T-helper 2 cell treated with Interferon-gamma antibody and Interleukin-4, amounts not matched to agents 100 ng/mL and 5 ng/mL, for 36 hours (primary cell): ENCODE measurements around the gene CFTR. TPM values are rescaled to one million over a fixed set of nuclear protein-coding genes. Genes with fewer than 3 reads are reported as not detected.
"Not testable (repeated sequence)": the region's sequence is repeated elsewhere in the genome, so short reads cannot be mapped to it uniquely, and the experiment has no call there.

Source experiments
- intact Hi-C: fragments of 100-400 bp; cut with micrococcal nuclease; formaldehyde crosslinking; loops from one replicate; pipeline ENCODE4 v1.15.1; 2023
- total RNA-seq: library from RNA; stranded (reverse); gene quantifications from 2 replicates; pipeline ENCODE4 v1.2.3, GENCODE V29; 2022

The CFTR gene
- total RNA-seq, 1 donor from 2014 or later = not detected

- intact Hi-C loops = no loop called here
Observed at GRCh38 chr7:117493460-117493859, 13.6 kb downstream of the CFTR start.

- intact Hi-C loops = no loop called here
Observed at GRCh38 chr7:117495308-117495707, 15.5 kb downstream of the CFTR start.

DNA sequence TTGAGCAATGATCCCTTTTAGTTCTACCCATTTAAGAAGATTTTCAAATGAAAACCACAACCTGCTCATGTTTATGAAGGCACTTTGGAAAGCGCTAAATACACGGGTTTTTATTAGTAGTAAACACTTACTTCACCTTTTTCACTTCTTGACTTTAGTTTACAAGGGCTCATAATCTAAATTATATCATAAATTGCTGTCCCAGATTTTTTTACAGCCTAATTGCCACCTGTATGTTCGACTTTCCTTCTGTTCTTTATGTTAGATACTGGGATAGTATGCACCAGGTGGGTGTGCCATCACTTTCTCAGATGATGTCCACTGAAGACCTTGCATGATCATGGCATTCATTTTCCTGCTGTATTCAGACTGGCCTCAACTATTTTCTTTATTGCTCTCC is 22.5 kb downstream of the CFTR start:
- intact Hi-C loops = no loop called here

- intact Hi-C loops = no loop called here
Observed at GRCh38 chr7:117505238-117505637, 25.4 kb downstream of the CFTR start.

DNA sequence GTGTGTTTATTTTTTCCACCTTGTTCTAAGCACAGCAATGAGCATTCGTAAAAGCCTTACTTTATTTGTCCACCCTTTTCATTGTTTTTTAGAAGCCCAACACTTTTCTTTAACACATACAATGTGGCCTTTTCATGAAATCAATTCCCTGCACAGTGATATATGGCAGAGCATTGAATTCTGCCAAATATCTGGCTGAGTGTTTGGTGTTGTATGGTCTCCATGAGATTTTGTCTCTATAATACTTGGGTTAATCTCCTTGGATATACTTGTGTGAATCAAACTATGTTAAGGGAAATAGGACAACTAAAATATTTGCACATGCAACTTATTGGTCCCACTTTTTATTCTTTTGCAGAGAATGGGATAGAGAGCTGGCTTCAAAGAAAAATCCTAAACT is 28.9 kb downstream of the CFTR start:
- intact Hi-C loops = no loop called here

GRCh38 chr7:117517194-117517593 is 37.4 kb downstream of the CFTR start:
- intact Hi-C loops = not testable (repeated sequence)

DNA sequence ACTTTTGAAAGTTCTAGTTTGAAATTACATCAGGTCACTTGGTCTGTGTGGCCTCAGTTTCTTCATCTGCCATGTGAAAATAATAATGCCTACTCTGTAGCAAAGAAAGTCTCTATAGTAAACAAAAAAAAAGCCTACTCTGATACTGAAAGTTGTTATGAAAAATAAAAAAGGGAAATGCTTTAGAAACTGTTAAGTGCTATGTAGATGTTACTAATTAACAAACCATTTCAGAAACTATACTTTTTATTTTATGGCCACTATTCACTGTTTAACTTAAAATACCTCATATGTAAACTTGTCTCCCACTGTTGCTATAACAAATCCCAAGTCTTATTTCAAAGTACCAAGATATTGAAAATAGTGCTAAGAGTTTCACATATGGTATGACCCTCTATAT is 50.6 kb downstream of the CFTR start:
- intact Hi-C loops = no loop called here

- intact Hi-C loops = no loop called here
Observed at GRCh38 chr7:117531595-117532244, 51.9 kb downstream of the CFTR start.

DNA sequence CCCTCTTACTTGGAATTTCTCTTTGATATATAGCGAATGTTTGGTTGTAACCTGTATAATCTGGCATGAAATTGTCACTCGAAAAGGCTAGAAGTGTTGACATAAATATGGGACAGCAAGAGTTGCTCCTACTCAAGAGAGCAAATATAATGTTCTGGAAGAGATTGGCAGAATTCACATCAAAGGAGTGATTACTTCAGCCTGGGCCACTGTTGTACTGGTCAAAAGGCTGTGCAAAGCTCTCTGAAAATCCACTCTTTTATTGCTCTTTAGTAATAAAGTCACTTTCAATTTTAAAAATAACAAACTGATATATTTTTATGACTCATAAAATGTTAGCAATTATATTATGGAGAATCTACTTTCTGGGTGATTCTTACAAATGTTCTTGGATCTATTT is 58.2 kb downstream of the CFTR start:
- intact Hi-C loops = no loop called here

GRCh38 chr7:117544061-117544460 is 64.2 kb downstream of the CFTR start:
- intact Hi-C loops = no loop called here

GRCh38 chr7:117548035-117548434 is 68.2 kb downstream of the CFTR start:
- intact Hi-C loops = no loop called here

DNA sequence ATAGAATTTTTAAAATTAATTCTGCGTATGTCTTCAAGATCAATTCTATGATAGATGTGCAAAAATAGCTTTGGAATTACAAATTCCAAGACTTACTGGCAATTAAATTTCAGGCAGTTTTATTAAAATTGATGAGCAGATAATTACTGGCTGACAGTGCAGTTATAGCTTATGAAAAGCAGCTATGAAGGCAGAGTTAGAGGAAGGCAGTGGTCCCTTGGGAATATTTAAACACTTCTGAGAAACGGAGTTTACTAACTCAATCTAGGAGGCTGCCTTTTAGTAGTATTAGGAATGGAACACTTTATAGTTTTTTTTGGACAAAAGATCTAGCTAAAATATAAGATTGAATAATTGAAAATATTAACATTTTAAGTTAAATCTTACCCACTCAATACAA is 70.8 kb downstream of the CFTR start:
- intact Hi-C loops = no loop called here

- intact Hi-C loops = no loop called here
Observed at GRCh38 chr7:117552660-117553059, 72.8 kb downstream of the CFTR start.

GRCh38 chr7:117555260-117555659 is 75.4 kb downstream of the CFTR start:
- intact Hi-C loops = no loop called here

DNA sequence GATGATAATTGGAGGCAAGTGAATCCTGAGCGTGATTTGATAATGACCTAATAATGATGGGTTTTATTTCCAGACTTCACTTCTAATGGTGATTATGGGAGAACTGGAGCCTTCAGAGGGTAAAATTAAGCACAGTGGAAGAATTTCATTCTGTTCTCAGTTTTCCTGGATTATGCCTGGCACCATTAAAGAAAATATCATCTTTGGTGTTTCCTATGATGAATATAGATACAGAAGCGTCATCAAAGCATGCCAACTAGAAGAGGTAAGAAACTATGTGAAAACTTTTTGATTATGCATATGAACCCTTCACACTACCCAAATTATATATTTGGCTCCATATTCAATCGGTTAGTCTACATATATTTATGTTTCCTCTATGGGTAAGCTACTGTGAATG is 79.6 kb downstream of the CFTR start:
- intact Hi-C loops = no loop called here

DNA sequence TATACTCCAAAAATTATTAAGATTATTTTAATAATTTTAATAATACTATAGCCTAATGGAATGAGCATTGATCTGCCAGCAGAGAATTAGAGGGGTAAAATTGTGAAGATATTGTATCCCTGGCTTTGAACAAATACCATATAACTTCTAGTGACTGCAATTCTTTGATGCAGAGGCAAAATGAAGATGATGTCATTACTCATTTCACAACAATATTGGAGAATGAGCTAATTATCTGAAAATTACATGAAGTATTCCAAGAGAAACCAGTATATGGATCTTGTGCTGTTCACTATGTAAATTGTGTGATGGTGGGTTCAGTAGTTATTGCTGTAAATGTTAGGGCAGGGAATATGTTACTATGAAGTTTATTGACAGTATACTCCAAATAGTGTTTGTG is 80.2 kb downstream of the CFTR start:
- intact Hi-C loops = no loop called here

DNA sequence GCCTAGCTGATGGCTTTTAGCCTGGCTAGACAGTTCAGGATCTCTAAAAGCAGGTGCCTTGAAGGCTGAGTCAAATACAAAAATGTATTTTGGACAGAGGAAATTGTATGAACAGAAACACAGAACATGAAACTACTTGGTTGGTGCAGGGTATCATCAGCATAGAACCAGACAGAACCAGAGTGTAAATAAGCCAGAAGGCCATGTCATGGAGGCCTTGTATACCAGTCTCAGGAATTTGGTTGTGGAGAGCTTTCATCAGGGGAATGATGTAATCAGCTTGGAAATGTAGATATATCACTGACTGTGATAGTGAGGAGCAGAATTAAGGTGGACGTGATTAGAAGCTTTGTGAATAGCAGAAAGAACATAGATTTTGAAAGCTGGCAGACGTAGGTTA is 82.9 kb downstream of the CFTR start:
- intact Hi-C loops = no loop called here

DNA sequence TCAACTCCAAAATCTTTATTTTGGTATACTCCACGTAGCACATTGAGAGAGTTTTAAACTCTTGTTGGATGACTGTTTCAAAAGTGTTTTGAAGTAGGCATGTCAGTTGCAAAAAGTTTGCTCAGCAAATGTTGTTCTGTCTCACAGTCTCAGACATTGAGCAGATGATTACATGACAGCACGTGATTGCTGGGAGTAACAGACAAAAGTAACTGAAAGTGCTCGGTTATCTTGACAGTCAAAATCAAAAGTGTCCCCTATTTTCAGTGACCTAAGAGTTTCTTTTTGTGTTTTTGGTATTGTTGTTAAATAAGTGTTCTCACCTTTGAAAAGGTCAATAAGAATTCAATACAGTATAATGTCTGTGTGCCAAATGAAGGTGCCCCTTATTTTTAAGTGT is 84.3 kb downstream of the CFTR start:
- intact Hi-C loops = no loop called here

- intact Hi-C loops = no loop called here
Observed at GRCh38 chr7:117564627-117565026, 84.8 kb downstream of the CFTR start.

- intact Hi-C loops = no loop called here
Observed at GRCh38 chr7:117565226-117565625, 85.4 kb downstream of the CFTR start.

GRCh38 chr7:117567781-117568180 is 88.0 kb downstream of the CFTR start:
- intact Hi-C loops = no loop called here

GRCh38 chr7:117572856-117573620 is 93.2 kb downstream of the CFTR start:
- intact Hi-C loops = no loop called here

DNA sequence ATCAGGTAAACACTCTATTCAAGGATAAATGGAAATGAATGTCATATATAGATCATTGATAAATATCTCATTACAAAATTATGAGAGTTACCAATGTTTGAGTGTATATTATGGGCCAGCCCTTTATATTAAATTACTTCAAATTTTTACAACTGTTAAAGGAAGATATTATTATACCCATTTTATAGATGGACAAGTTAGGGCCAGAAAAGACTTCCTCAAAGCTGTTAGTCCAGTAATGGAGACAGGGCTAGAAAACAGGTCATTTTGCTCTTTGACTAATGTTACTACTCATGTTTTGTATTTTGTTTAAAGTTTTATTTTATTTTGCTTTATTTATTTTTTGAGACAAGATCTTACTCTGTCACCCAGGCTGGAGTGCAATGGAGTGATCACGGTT is 101.6 kb downstream of the CFTR start:
- intact Hi-C loops = no loop called here
